SJSA1 (cell line): ENCODE measurements around the gene RIMBP2. TPM values are rescaled to one million over a fixed set of nuclear protein-coding genes. Genes with fewer than 3 reads are reported as not detected.

Source experiments
- DNase-seq, 2 experiments: peaks; one replicate each; pipeline ENCODE4 v3.0.0-alpha.2; 2015 to 2020; ENCODE audit warnings: low spot score in 2 of 2, low read depth in 1 of 2
- H3K27ac ChIP-seq: fragments of 250-450 bp; sonication (Bioruptor Pico); 2 replicates; pipeline ENCODE4 v1.5.1; 2020; ENCODE audit warnings: mild to moderate bottlenecking, moderate library complexity
- H3K27me3 ChIP-seq: fragments of 250-450 bp; sonication (Bioruptor Pico); replicated peaks from 2 replicates; pipeline ENCODE4 v1.5.1; 2020; ENCODE audit warnings: mild to moderate bottlenecking, moderate library complexity
- H3K36me3 ChIP-seq: fragments of 250-450 bp; sonication (Bioruptor Pico); 2 replicates; pipeline ENCODE4 v1.5.1; 2020; ENCODE audit warnings: mild to moderate bottlenecking
- H3K4me1 ChIP-seq: fragments of 250-450 bp; sonication (Bioruptor Pico); replicated peaks from 2 replicates; pipeline ENCODE4 v1.6.1; 2021; ENCODE audit warnings: mild to moderate bottlenecking
- H3K4me3 ChIP-seq: fragments of 250-450 bp; sonication (Bioruptor Pico); 2 replicates; pipeline ENCODE4 v1.5.1; 2020; ENCODE audit warnings: mild to moderate bottlenecking
- H3K9me3 ChIP-seq: fragments of 250-450 bp; sonication (Bioruptor Pico); replicated peaks from 2 replicates; pipeline ENCODE4 v1.5.1; 2020; ENCODE audit warnings: mild to moderate bottlenecking
- total RNA-seq: library from RNA; depleted of rRNA; stranded (reverse); fragments of >200 nt; shearing (Covaris generic); gene quantifications from 2 replicates; pipeline ENCODE4 v1.2.3, GENCODE V29; 2014

The RIMBP2 gene
- total RNA-seq, 1 experiment from 2014 or later = 0.16 TPM

DNA sequence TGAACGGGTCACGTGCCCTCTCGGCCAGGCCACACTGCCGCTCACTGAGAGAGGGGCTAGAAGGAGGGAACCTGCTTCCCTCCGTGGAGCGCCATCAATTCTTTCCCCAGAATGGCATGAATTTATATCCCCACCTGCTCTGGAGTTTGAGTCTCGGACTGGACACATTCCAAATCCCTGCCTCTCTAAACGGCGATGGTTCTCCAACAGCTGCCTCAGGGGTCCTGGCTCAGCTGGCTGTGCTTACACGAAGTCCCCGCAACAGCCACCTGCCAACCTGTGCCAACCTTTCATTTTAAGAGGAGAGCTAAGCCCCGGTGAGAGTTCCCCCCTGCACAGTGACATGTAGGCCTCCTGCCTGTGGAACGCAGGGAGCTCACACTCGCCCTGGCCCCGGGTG lies 73.2 kb downstream of the RIMBP2 start:
- H3K27ac ChIP-seq = no peak overlapping the region
- H3K36me3 ChIP-seq = no peaks in the 10 kb centered on the region
- no peaks in the 10 kb centered on the region for H3K4me1 ChIP-seq
- no peaks in the 10 kb centered on the region; the same call in 1 of the 2 replicates for H3K9me3 ChIP-seq
- no peaks in the 10 kb centered on the region for H3K27me3 ChIP-seq
- no peak for DNase-seq
- H3K4me3 ChIP-seq = no peak overlapping the region

DNA sequence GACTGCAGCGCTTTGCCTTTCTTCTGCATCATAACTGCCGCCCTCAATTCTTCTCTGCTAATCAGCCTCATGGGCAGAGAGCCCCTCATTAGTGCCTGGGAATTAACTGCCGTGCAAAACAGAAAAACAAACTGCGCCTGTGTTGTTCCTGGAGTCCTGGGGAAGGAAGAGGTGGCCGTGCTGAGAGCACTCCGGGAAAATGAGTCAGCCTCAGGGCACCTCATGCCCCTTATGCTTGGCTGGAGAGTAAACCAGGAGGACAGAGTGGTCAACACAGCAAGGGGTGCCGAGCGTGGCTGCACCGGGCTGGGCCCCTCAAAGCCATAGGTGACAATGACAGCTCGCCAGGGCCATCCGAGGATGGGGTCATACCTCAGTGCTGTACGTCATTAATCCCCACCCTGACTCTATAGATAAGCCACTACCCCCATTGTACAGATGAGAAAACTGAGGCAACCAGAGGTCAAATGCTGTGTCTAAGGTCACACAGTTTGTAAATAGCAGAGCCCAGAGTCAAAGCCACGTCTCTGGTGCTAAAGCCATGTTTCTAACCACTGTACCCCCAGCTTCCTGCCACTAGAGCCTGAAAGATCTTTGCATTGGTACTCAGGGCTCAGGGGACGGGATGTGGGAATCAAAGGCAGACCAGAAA lies 74.4 kb downstream of the RIMBP2 start:
- Histone ChIP-seq H3K27ac (no peak overlapping the region), H3K27me3 (no peaks in the 10 kb centered on the region), H3K4me1 (no peaks in the 10 kb centered on the region), H3K36me3 (no peaks in the 10 kb centered on the region), H3K4me3 (no peak overlapping the region), H3K9me3 (no peaks in the 10 kb centered on the region; the same call in 1 of the 2 replicates)
- no peak for DNase-seq

- H3K36me3 ChIP-seq = no peaks in the 10 kb centered on the region
- no peak overlapping the region for H3K4me3 ChIP-seq
- H3K27me3 ChIP-seq = no peaks in the 10 kb centered on the region
- H3K27ac ChIP-seq = no peak overlapping the region
- no peaks in the 10 kb centered on the region for H3K4me1 ChIP-seq
- DNase-seq = no peak
- no peaks in the 10 kb centered on the region; the same call in 1 of the 2 replicates for H3K9me3 ChIP-seq
Observed at GRCh38 chr12:130640901-130641300, 75.2 kb downstream of the RIMBP2 start.

DNA sequence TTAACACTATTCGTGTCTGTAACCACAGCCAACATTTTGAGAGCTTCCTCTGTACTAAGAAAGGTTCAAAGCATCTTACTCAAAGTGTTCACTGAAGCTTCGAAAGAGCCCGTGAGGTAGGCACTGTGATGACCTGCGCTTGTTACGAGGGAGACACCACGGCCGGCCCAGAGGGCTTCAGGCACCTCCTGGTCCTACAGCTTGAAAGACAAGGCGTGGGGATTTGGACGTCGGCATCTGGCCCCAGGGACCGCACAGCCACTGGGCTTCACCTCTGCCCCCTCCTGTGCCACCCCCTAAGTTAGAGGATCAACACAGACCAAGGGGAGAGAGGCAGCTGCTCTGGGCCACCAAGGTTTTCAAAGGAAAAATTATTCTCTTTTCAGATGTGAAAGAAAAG lies 75.6 kb downstream of the RIMBP2 start:
- Histone ChIP-seq H3K9me3 (no peaks in the 10 kb centered on the region; the same call in 1 of the 2 replicates), H3K4me1 (no peaks in the 10 kb centered on the region), H3K27me3 (no peaks in the 10 kb centered on the region), H3K36me3 (no peaks in the 10 kb centered on the region), H3K27ac (no peak overlapping the region), H3K4me3 (no peak overlapping the region)
- DNase-seq = no peak

- H3K27me3 ChIP-seq = no peaks in the 10 kb centered on the region
- DNase-seq = no peak
- H3K4me3 ChIP-seq = no peak overlapping the region
- no peaks in the 10 kb centered on the region; the same call in 1 of the 2 replicates for H3K9me3 ChIP-seq
- H3K4me1 ChIP-seq = no peaks in the 10 kb centered on the region
- H3K36me3 ChIP-seq = no peaks in the 10 kb centered on the region
- H3K27ac ChIP-seq = no peak overlapping the region
Observed at GRCh38 chr12:130639476-130640424, 76.3 kb downstream of the RIMBP2 start.

DNA sequence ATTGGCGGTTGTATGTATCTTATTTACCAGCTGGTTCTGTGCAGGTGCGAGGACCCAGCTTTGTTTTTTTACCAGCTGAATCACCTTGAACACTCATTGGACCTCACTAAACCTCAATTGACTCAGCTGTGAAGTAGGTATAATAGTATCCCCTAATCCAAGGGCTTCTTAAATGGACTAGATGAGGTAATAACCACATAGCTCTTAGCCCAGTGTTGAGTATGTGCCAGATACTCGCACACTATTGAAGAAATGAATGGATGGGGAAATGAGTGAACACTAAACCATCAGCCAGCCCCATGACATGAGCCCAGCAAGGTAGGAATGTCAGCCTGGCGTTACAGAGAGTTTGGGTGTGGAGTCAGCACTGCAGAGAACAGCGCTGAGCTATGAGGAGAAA lies 79.7 kb downstream of the RIMBP2 start:
- H3K27me3 ChIP-seq = no peaks in the 10 kb centered on the region

GRCh38 chr12:130634866-130635265 lies 81.2 kb downstream of the RIMBP2 start:
- Histone ChIP-seq H3K27ac (no peak overlapping the region), H3K27me3 (no peaks in the 10 kb centered on the region), H3K9me3 (peaks cover 6% of the 10 kb centered on the region; the same call in 1 of the 2 replicates), H3K4me3 (no peak overlapping the region), H3K36me3 (no peaks in the 10 kb centered on the region), H3K4me1 (no peaks in the 10 kb centered on the region)
- DNase-seq = no peak

More for the DNA sequence above, 79.7 kb downstream of the RIMBP2 start:
- Histone ChIP-seq H3K36me3 (no peaks in the 10 kb centered on the region), H3K27ac (no peak overlapping the region), H3K9me3 (peaks cover 6% of the 10 kb centered on the region; the same call in 1 of the 2 replicates), H3K4me1 (no peaks in the 10 kb centered on the region), H3K4me3 (no peak overlapping the region)
- no peak for DNase-seq

GRCh38 chr12:130633771-130634170 lies 82.3 kb downstream of the RIMBP2 start:
- Histone ChIP-seq H3K36me3 (no peaks in the 10 kb centered on the region), H3K27ac (no peak overlapping the region), H3K27me3 (no peaks in the 10 kb centered on the region), H3K4me3 (no peak overlapping the region), H3K9me3 (peaks cover 6% of the 10 kb centered on the region; the same call in 1 of the 2 replicates), H3K4me1 (no peaks in the 10 kb centered on the region)
- DNase-seq = no peak

DNA sequence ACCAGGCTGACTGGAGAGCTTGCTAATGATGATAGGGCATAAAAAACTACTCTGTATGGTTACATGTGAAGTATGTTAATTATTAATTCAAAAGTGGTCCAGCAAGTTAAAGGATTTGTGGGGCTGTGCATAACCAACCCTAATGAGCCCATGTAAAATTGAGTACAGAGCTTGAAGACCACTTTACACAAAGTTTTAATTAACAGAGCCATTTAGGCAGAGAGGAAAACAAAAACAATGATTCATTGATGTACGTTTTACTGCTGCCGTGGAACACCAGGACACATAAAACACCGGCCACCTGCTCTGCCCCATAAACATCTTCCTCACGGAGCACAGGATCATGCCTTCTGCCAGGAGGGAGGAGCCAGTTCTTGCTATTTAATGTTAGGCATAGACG lies 83.5 kb downstream of the RIMBP2 start:
- DNase-seq = no peak
- peaks cover 6% of the 10 kb centered on the region; the same call in 1 of the 2 replicates for H3K9me3 ChIP-seq
- no peaks in the 10 kb centered on the region for H3K4me1 ChIP-seq
- no peaks in the 10 kb centered on the region for H3K36me3 ChIP-seq
- H3K27me3 ChIP-seq = no peaks in the 10 kb centered on the region
- no peak overlapping the region for H3K27ac ChIP-seq
- no peak overlapping the region for H3K4me3 ChIP-seq

GRCh38 chr12:130628304-130628703 lies 87.8 kb downstream of the RIMBP2 start:
- H3K27ac ChIP-seq = no peak overlapping the region
- no peaks in the 10 kb centered on the region for H3K4me1 ChIP-seq
- no peak overlapping the region for H3K4me3 ChIP-seq
- H3K36me3 ChIP-seq = no peaks in the 10 kb centered on the region
- no peaks in the 10 kb centered on the region for H3K27me3 ChIP-seq
- no peak for DNase-seq
- H3K9me3 ChIP-seq = peaks cover 7% of the 10 kb centered on the region

GRCh38 chr12:130627175-130627574 lies 88.9 kb downstream of the RIMBP2 start:
- no peak for DNase-seq
- no peaks in the 10 kb centered on the region for H3K4me1 ChIP-seq
- H3K27ac ChIP-seq = no peak overlapping the region
- H3K4me3 ChIP-seq = no peak overlapping the region
- H3K27me3 ChIP-seq = no peaks in the 10 kb centered on the region
- H3K36me3 ChIP-seq = no peaks in the 10 kb centered on the region
- H3K9me3 ChIP-seq = peaks cover 3% of the 10 kb centered on the region; the same call in 1 of the 2 replicates

DNA sequence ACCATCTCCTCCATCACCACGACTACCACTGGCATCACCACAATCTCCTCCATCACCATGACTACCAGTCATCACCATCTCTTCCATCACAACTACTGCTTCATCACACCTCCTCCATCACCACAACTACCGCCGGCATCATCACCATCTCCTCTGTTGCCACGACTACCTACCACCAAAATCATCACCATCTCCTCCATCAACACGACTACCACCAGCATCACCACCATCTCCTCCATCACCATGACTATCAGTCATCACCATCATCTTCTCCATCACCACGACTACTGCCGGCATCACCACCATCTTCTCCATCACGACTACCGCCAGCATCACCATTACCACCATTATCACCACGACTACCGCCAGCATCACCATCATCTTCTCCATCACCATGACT lies 89.5 kb downstream of the RIMBP2 start:
- Histone ChIP-seq H3K36me3 (no peaks in the 10 kb centered on the region), H3K4me3 (no peak overlapping the region), H3K27ac (no peak overlapping the region), H3K4me1 (no peaks in the 10 kb centered on the region), H3K9me3 (peaks cover 3% of the 10 kb centered on the region; the same call in 1 of the 2 replicates), H3K27me3 (no peaks in the 10 kb centered on the region)
- no peak for DNase-seq

DNA sequence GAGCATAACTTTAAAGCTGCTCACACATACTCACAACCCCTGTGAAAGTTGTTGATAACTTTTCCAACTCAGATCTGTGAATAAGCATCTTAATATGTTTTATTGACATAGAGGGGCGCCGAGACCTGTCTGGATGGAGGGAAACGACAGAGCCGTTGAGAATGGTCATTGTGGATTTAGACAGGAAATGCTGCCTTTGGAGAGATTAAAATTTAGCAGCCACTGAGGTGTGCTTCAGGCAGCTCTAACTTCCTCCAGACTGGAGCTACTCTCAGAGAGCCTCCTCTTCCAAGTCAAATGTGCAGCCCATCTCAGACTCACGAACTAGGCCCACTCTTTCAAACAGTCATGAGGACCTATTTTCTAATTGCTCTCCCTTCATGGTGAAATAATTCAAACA lies 90.9 kb downstream of the RIMBP2 start:
- Histone ChIP-seq H3K4me1 (no peaks in the 10 kb centered on the region), H3K36me3 (no peaks in the 10 kb centered on the region), H3K27ac (no peak overlapping the region), H3K4me3 (no peak overlapping the region), H3K27me3 (no peaks in the 10 kb centered on the region), H3K9me3 (peaks cover 3% of the 10 kb centered on the region; the same call in 1 of the 2 replicates)
- no peak for DNase-seq

DNA sequence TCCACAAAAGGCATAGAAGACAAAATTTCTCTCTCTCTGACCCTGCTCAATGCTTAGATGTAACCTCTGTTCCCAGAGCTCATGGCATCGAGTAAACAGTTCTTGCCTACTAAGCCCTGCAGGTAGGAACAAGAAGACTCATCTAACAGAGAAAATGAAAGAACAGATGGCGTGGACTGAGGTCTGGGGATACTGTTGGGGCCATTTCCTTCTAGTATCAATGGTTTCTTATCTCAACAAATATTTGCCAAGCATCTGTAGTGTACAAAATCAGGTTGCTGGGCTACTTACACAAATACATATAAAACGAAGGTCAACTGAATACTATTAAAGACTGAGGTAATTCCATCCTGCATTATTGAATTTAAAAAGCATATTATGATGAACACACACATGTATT lies 93.3 kb downstream of the RIMBP2 start:
- Histone ChIP-seq H3K4me3 (no peak overlapping the region), H3K9me3 (peaks cover 3% of the 10 kb centered on the region; the same call in 1 of the 2 replicates), H3K36me3 (no peaks in the 10 kb centered on the region), H3K27me3 (no peaks in the 10 kb centered on the region), H3K4me1 (no peaks in the 10 kb centered on the region), H3K27ac (no peak overlapping the region)
- DNase-seq = no peak
